ENCODE measurements around the gene WFDC13.
"Not testable (repeated sequence)": the region's sequence is repeated elsewhere in the genome, so short reads cannot be mapped to it uniquely, and the experiment has no call there.

Gene WFDC13, protein sequence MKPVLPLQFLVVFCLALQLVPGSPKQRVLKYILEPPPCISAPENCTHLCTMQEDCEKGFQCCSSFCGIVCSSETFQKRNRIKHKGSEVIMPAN

DNA sequence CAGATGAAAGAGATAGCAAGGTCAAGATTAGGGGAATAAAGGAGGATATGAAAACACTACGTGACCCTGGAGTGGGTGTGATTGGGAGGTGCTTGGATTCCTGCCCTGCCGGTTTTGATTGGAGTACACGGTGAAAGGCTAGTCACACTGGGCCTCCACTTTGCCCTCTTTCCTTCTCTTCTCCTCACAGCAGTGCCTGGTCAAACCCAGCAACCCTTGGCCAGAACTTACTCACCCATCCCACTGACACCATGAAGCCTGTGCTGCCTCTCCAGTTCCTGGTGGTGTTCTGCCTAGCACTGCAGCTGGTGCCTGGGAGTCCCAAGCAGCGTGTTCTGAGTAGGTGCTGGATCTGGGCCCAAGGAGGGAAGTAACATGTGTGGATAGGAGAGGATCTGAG, at the start of gene WFDC13:
TSS of gene WFDC13 (plus strand) at position 166 of the 400 bp plus-strand sequence. CDS start at position 252, 86 bp downstream.
- DNase-seq, result no peak

GRCh38 chr20:45657038-45657437, 44.8 kb upstream of the WFDC13 start:
- DNase-seq, result not testable (repeated sequence)

GRCh38 chr20:45670139-45670538, 31.7 kb upstream of the WFDC13 start, which contains the start of gene WFDC11:
TSS of gene WFDC11 (minus strand) at chr20:45670239. CDS start at chr20:45650600, 19,639 bp downstream.
- no peak for DNase-seq

- no peak for DNase-seq
Observed at GRCh38 chr20:45672765-45673164, 29.1 kb upstream of the WFDC13 start.

GRCh38 chr20:45679650-45680049, 22.2 kb upstream of the WFDC13 start:
- no peak for DNase-seq

DNA sequence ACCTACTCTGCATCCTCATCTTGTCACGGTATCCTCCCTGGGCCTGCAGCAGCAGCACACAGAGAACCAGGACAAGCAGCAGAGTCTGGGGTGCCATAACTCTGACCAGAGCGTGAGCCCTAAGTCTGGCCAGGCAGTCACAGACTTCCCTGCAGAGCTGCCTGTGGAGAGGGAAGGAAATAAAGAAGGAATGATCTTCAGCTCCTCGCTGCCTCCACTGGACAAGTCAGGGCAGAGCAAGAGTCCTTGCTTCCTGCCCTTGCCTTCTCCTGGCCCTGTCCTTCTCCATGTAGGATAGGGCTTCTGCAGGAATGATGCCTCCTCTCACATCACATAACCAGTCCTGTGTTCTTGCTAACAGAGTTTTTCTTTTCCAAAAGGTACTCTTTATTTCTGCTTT, 15.9 kb upstream of the WFDC13 start:
- peak in 2 of 3 donors; percentile 8 to 12 for DNase-seq

DNA sequence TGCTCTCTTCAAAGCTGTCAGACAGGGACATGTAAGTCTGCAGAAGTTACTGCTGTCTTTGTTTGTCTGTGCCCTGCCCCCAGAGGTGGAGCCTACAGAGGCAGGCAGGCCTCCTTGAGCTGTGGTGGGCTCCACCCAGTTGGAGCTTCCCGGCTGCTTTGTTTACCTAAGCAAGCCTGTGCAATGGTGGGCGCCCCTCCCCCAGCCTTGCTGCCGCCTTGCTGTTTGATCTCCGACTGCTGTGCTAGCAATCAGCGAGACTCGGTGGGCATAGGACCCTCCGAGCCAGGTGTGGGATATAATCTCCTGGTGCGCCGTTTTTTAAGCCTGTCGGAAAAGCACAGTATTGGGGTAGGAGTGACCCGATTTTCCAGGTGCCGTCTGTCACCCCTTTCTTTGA, 8.5 kb upstream of the WFDC13 start:
- DNase-seq, result not testable (repeated sequence)

- no peak for DNase-seq
Observed at GRCh38 chr20:45695496-45695895, 6.3 kb upstream of the WFDC13 start.

DNA sequence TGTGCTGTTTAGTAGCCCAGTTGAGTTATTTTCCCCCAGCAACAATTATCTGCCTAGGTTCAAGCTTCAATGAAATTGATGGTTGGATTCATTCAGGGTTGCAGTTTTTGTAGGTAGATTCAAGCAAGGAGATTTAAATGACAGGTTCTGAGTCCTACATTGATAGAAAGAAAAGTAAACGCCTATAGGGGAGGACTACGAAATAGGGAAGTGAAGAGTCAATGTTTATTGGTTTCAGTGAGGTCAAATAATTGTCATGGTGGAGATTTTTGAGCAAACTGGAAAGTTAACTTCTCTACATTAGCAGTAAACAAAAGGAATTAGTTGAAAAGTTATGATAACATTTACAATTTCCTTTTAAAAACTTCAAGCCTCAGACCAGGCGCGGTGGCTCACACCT, 734 bp upstream of the WFDC13 start:
- no peak for DNase-seq

GRCh38 chr20:45704969-45705637, 3.3 kb downstream of the WFDC13 start, which contains the start of gene WFDC10B:
TSS of gene WFDC10B (minus strand) at chr20:45705019. CDS start at chr20:45685992, 19,027 bp downstream.
- DNase-seq, result no peak

- not testable (repeated sequence) for DNase-seq
Observed at GRCh38 chr20:45716141-45716688, 14.4 kb downstream of the WFDC13 start.

DNA sequence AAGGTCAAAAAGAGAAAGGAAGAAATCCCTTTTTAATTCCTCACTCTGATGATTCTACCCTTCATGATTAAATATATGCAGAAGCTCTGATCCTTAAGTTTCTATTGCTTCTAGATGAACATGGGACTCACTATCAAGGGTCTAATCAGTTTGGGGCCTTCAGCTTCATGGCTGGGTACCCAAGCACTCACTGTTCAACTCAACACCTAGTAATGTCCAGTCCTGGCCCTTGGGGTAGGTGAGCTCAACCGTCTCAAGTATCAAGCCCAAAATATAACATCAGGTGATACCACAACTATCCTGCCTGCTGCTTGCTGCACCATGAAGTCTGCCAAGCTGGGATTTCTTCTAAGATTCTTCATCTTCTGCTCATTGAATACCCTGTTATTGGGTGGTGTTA, 20.2 kb downstream of the WFDC13 start, which contains the start of gene SPINT4:
TSS of gene SPINT4 (plus strand) at position 301 of the 400 bp plus-strand sequence. CDS start at position 322, 21 bp downstream.
- no peak for DNase-seq

DNA sequence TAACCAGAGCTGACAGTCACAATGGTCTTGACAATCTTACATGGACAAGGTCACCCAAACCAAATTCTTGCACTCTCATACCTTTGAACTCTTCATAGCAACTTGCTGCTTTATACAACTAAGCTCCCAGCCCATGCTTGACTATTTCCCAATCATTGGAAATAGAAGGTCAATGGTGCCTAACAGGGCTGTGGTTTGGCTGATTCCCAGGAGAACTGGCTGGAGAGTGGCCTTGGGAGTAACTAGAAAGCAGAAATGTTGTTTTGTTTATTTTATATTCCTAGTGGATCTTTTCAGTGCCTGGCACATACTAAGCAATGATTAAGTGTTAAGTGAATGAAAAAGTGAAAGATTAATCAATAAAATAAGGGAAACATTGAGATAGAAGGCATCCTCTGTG, 23.3 kb downstream of the WFDC13 start:
- DNase-seq, result no peak

- no peak for DNase-seq
Observed at GRCh38 chr20:45727044-45727443, 25.2 kb downstream of the WFDC13 start.

GRCh38 chr20:45732199-45732598, 30.4 kb downstream of the WFDC13 start:
- no peak for DNase-seq

- DNase-seq, result no peak
Observed at GRCh38 chr20:45735552-45735951, 33.7 kb downstream of the WFDC13 start.

DNA sequence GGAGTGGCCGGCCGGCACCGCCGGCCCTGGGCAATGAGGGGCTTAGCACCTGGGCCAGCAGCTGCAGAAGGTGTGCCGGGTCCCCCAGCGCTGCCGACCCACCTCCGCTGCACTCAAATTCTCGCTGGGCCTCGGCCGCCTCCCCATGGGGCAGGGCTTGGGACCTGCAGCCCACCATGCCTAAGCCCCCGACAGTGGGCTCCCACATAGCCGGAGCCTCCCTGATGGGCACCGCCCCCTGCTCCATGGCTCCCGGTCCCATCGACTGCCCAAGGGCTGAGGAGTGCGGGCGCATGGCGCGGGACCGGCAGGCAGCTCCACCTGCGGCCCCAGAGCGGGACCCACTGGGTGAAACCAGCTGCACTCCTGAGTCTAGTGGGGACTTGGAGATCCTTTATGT, 34.1 kb downstream of the WFDC13 start:
- no peak for DNase-seq

GRCh38 chr20:45742596-45742995, 40.8 kb downstream of the WFDC13 start:
- DNase-seq, result no peak

GRCh38 chr20:45745015-45745414, 43.2 kb downstream of the WFDC13 start:
- DNase-seq, result no peak

GRCh38 chr20:45751721-45752120, 49.9 kb downstream of the WFDC13 start:
- peak in 1 of 3 donors; percentile 27 for DNase-seq

DNA sequence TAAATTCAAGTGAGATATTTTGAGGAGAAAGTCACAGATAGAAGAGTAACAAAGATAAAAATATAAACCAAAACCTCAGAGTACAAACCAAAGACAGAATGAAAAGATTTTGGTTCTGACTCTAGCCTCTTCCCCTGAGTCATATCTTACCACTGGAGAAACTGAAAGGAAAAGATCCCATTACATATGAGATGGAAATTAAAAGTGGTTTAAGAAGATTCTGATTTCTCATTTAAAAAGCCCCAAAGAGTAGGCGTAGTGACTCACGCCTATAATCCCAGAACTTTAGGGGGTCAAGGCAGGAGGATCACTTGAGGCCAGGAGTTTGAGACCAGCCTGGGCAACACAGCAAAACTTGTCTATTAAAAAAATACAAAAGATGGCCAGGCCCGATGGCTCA, 50.9 kb downstream of the WFDC13 start:
- DNase-seq, result peak; percentile 44 to 90 (median 52)

GRCh38 chr20:45758096-45758495, 56.3 kb downstream of the WFDC13 start:
- DNase-seq, result no peak
